Hepatic stellate cell (primary cell): ENCODE measurements around the gene NOS1AP.
"Not testable (repeated sequence)": the region's sequence is repeated elsewhere in the genome, so short reads cannot be mapped to it uniquely, and the experiment has no call there.

Experiments
- DNase-seq: peaks from one replicate; pipeline ENCODE4 v3.0.0; 2011; ENCODE audit warnings: low spot score

The NOS1AP gene

GRCh38 chr1:162195567-162195966, 126.1 kb downstream of the NOS1AP start:
- no peak for DNase-seq

GRCh38 chr1:162196387-162196786, 126.9 kb downstream of the NOS1AP start:
- no peak for DNase-seq

GRCh38 chr1:162197041-162197531, 127.6 kb downstream of the NOS1AP start:
- DNase-seq = no peak

- DNase-seq = no peak
Observed at GRCh38 chr1:162197615-162198421, 128.3 kb downstream of the NOS1AP start.

GRCh38 chr1:162200096-162200847, 130.8 kb downstream of the NOS1AP start:
- DNase-seq = no peak

GRCh38 chr1:162201062-162201461, 131.6 kb downstream of the NOS1AP start:
- DNase-seq = not testable (repeated sequence)

- no peak for DNase-seq
Observed at GRCh38 chr1:162204129-162204822, 134.8 kb downstream of the NOS1AP start.

GRCh38 chr1:162204823-162205155, 135.3 kb downstream of the NOS1AP start:
- no peak for DNase-seq

GRCh38 chr1:162206300-162206699, 136.8 kb downstream of the NOS1AP start:
- no peak for DNase-seq

GRCh38 chr1:162206749-162207635, 137.5 kb downstream of the NOS1AP start:
- DNase-seq = no peak

- DNase-seq = no peak
Observed at GRCh38 chr1:162207862-162208261, 138.4 kb downstream of the NOS1AP start.

GRCh38 chr1:162210196-162210595, 140.7 kb downstream of the NOS1AP start:
- DNase-seq = no peak

- DNase-seq = no peak
Observed at GRCh38 chr1:162212713-162213112, 143.2 kb downstream of the NOS1AP start.

GRCh38 chr1:162213281-162213912, 143.9 kb downstream of the NOS1AP start:
- no peak for DNase-seq

- no peak for DNase-seq
Observed at GRCh38 chr1:162214202-162214601, 144.7 kb downstream of the NOS1AP start.

- DNase-seq = no peak
Observed at GRCh38 chr1:162215902-162216301, 146.4 kb downstream of the NOS1AP start.

- DNase-seq = no peak
Observed at GRCh38 chr1:162216604-162217003, 147.1 kb downstream of the NOS1AP start.

- DNase-seq = no peak
Observed at GRCh38 chr1:162217706-162218105, 148.2 kb downstream of the NOS1AP start.

GRCh38 chr1:162218546-162218945, 149.1 kb downstream of the NOS1AP start:
- DNase-seq = no peak

- DNase-seq = no peak
Observed at GRCh38 chr1:162218975-162219374, 149.5 kb downstream of the NOS1AP start.

GRCh38 chr1:162219461-162219860, 150.0 kb downstream of the NOS1AP start:
- no peak for DNase-seq
